K562 (cell line): Measurements from ENCODE around the gene PI4KA. TPM values are rescaled to one million over a fixed set of nuclear protein-coding genes. Genes with fewer than 3 reads are reported as not detected.

ENCODE experiments used
- ELF4 ChIP-seq: fragments of 450-650 bp; formaldehyde crosslinking; IDR thresholded peaks from 2 replicates; pipeline ENCODE4 v1.4.0; 2022; ENCODE audit warnings: missing genetic modification characterization
- ESRRA ChIP-seq: fragments of 450-650 bp; IDR thresholded peaks from 2 replicates; pipeline ENCODE4 v1.6.1; 2014; ENCODE audit warnings: low read depth, mild to moderate bottlenecking, moderate library complexity, borderline replicate concordance
- MEF2D ChIP-seq: conservative IDR thresholded peaks from 2 replicates; pipeline ENCODE4 v1.6.1; 2016; ENCODE audit warnings: low read depth, missing genetic modification characterization, missing compliant biosample characterization
- NFIC ChIP-seq: fragments of 450-650 bp; IDR thresholded peaks from 2 replicates; pipeline ENCODE4 v1.6.1; 2017; ENCODE audit warnings: mild to moderate bottlenecking, inconsistent platforms
- RAD51 ChIP-seq: fragments of 450-650 bp; IDR thresholded peaks from 2 replicates; pipeline ENCODE4 v1.7.1; 2016; ENCODE audit warnings: low read depth, mild to moderate bottlenecking, borderline replicate concordance
- SETDB1 ChIP-seq: IDR thresholded peaks from one replicate; pipeline ENCODE4 v1.6.1; 2012; ENCODE audit warnings: low read length, control low read depth, inconsistent platforms
- SMC3 ChIP-seq: conservative IDR thresholded peaks from 2 replicates; pipeline ENCODE4 v1.6.1; 2011; ENCODE audit warnings: low read depth, low read length, improper control_type of control experiment; ENCODE audit not compliant: insufficient read depth
- SOX6 ChIP-seq: fragments of 450-650 bp; IDR thresholded peaks from 2 replicates; pipeline ENCODE4 v1.6.1; 2014; ENCODE audit warnings: mild to moderate bottlenecking
- U2AF2 ChIP-seq: fragments of 200-400 bp; formaldehyde crosslinking; optimal IDR thresholded peaks from 2 replicates; pipeline ENCODE3; 2017; ENCODE audit warnings: low read depth, mild to moderate bottlenecking, low read length
- ZBTB40 ChIP-seq, 2 experiments: fragments of 450-650 bp in 1 of 2; sonication (generic) in 1 of 2; formaldehyde crosslinking in 1 of 2; IDR thresholded peaks; 2 replicates each; pipeline versions ENCODE4 v1.7.1 to v1.9.0; 2016 to 2022; ENCODE audit warnings: inconsistent platforms in 1 of 2, mild to moderate bottlenecking in 1 of 2, missing genetic modification reagents in 1 of 2
- ZBTB5 ChIP-seq: fragments of 450-650 bp; IDR thresholded peaks from 2 replicates; pipeline ENCODE4 v1.6.1; 2017; ENCODE audit warnings: antibody characterized with exemption
- ZNF436 ChIP-seq: fragments of 250-450, 450-650 bp; sonication (Bioruptor Pico); formaldehyde crosslinking; IDR thresholded peaks from 2 replicates; pipeline ENCODE4 v1.7.0; 2020; ENCODE audit warnings: mild to moderate bottlenecking
- polyA plus RNA-seq, 8 experiments: library from polyadenylated mRNA; depleted of rRNA in 4 of 8; stranded (reverse) in 5 of 8; unstranded in 3 of 8; fragments of >200 nt; fragmentation: Nextera tagmentation in 2 of 8; fragmentation: Illumina TruSeq in 1 of 8; extraction: Ambion mirVana in 2 of 8; extraction: Trizol in 1 of 8; gene quantifications; 2 replicates each; pipeline versions ENCODE4 v1.2.1 to v1.2.3, GENCODE V29; 2011 to 2014; ENCODE audit warnings: inconsistent platforms in 1 of 8, missing spikeins in 1 of 8
- total RNA-seq, 7 experiments: library from RNA; depleted of rRNA in 6 of 7; stranded (reverse); fragments of >200 nt in 6 of 7; fragmentation: Illumina TruSeq in 2 of 7; extraction: Trizol in 2 of 7; gene quantifications; 2 replicates each; pipeline versions ENCODE4 v1.2.1 to v1.2.3, GENCODE V29; 2011 to 2021; ENCODE audit warnings: low replicate concordance in 1 of 7
- TF ChIP-seq, protein P1 (sequence below): fragments of 450-650 bp; IDR thresholded peaks from 2 replicates; pipeline ENCODE4 v1.6.1; 2014; ENCODE audit warnings: low read depth, mild to moderate bottlenecking, moderate library complexity, borderline replicate concordance
- TF ChIP-seq, protein P2 (sequence below): sonication (generic); formaldehyde crosslinking; IDR thresholded peaks from 2 replicates; pipeline ENCODE4 v1.9.0; 2022; ENCODE audit warnings: mild to moderate bottlenecking, missing genetic modification reagents

Gene PI4KA
- total and polyA plus RNA-seq, 9 of the 15 experiments (the other 6 are each of a cell fraction or from before 2014, with no cell fraction given) = 7.3 to 187 (median 84.7) TPM

DNA sequence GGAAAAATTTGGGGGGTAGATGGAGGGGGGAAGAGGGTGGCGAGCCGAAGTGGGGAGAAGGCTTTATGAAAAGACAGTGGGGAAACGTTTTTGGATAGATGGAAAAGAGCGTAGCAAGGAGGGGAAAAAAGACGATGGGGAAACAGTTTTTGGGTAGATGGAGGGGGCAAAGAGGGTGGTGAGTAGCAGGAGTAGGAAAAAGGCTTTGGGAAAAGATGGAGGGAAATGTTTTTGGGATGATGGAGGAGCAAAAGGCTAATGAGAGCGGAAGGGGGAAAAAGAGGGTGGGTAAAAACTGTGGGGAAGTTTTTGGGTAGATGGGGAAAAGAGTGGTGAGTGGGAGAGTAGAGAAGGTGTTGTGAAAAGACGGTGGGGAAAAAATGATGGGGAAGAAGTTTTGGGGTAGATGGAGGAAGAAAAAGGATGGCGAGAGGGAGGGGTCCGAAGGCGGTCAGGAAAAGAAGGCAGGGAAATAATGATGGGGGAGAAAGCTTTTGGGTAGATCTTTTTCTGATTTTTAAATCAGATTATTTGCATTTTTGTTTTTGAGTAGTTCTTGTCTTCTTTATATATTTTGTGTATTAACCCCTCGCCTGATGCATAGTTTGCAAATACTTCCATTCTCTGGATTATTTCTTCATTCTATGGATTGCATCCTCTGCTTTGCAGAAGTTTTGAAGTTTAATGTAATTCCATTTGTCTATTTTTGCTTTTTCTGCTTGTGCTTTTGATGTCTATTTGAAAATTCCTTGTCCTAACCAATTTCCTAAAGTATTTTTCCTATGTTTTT, 200.0 kb downstream of the PI4KA start (continued):
- TF ChIP-seq ZBTB40 (IDR thresholded peaks at IDR 0.05) (0 out of 2 replicates have a peak, but pooled peaks have one; percentile 17), ZBTB40 (CRISPR knock-in tag; IDR thresholded peaks at IDR 0.05) (no peak), SOX6 (no peak), MEF2D (tag) (no peak), SETDB1 (no peak), ZNF436 (CRISPR knock-in tag) (no peak), U2AF2 (no peak), SMC3 (no peak), RAD51 (no peak), ELF4 (CRISPR knock-in tag) (peak; percentile 91), ZBTB5 (no peak), ESRRA (no peak), NFIC (no peak)
- TF ChIP-seq, protein P1, sequence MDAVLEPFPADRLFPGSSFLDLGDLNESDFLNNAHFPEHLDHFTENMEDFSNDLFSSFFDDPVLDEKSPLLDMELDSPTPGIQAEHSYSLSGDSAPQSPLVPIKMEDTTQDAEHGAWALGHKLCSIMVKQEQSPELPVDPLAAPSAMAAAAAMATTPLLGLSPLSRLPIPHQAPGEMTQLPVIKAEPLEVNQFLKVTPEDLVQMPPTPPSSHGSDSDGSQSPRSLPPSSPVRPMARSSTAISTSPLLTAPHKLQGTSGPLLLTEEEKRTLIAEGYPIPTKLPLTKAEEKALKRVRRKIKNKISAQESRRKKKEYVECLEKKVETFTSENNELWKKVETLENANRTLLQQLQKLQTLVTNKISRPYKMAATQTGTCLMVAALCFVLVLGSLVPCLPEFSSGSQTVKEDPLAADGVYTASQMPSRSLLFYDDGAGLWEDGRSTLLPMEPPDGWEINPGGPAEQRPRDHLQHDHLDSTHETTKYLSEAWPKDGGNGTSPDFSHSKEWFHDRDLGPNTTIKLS = no peak
- TF ChIP-seq, protein P2, sequence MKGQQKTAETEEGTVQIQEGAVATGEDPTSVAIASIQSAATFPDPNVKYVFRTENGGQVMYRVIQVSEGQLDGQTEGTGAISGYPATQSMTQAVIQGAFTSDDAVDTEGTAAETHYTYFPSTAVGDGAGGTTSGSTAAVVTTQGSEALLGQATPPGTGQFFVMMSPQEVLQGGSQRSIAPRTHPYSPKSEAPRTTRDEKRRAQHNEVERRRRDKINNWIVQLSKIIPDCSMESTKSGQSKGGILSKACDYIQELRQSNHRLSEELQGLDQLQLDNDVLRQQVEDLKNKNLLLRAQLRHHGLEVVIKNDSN (CRISPR knock-in tag) = no peak
